PC-9 (cell line): Measurements from ENCODE around the gene EXOC4. TPM values are rescaled to one million over a fixed set of nuclear protein-coding genes. Genes with fewer than 3 reads are reported as not detected.

Experiments used
- BruUV-seq: library from RNA; stranded (reverse); fragments of 400-500 nt; replicated peaks from 2 replicates; lab custom pipeline; 2021; lab: Mats Ljungman, UMichigan
- CTCF ChIA-PET: fragments of 300-600 bp; sonication (Branson Sonifier 250); formaldehyde crosslinking; loops from one replicate; lab custom pipeline; 2022; ENCODE audit warnings: antibody characterized with exemption; lab: Charles Lee
- POLR2A ChIA-PET: fragments of 300-600 bp; sonication (Branson Sonifier 250); formaldehyde crosslinking; loops from one replicate; lab custom pipeline; 2022; ENCODE audit warnings: antibody characterized with exemption; ENCODE audit not compliant: unreplicated experiment; lab: Charles Lee
- DNase-seq, 2 experiments: peaks; one replicate each; pipeline versions ENCODE4 v3.0.0 to v3.0.0-alpha.2; 2015 to 2022; ENCODE audit warnings: mixed read lengths in 1 of 2
- H2AFZ ChIP-seq: fragments of 200-600 bp; sonication (generic); 2 replicates; pipeline ENCODE4 v1.8.1; 2017; ENCODE audit warnings: antibody characterized with exemption
- H3F3A ChIP-seq: fragments of 200-600 bp; sonication (generic); 2 replicates; pipeline ENCODE4 v1.8.1; 2017; ENCODE audit warnings: antibody characterized with exemption, mild to moderate bottlenecking, low read depth; ENCODE audit not compliant: insufficient read depth
- H3K27ac ChIP-seq: fragments of 200-600 bp; sonication (generic); 2 replicates; pipeline ENCODE4 v1.6.1; 2016; ENCODE audit warnings: mixed run types
- H3K27me3 ChIP-seq: fragments of 200-600 bp; sonication (generic); 2 replicates; pipeline ENCODE4 v1.6.1; 2016; ENCODE audit warnings: low read depth, mixed run types; ENCODE audit not compliant: insufficient read depth
- H3K36me3 ChIP-seq: fragments of 200-600 bp; sonication (generic); 2 replicates; pipeline ENCODE4 v1.6.1; 2016; ENCODE audit warnings: low read depth, mixed run types
- H3K4me1 ChIP-seq: fragments of 200-600 bp; sonication (generic); replicated peaks from 2 replicates; pipeline ENCODE4 v1.6.1; 2016; ENCODE audit warnings: mixed run types; ENCODE audit not compliant: insufficient read depth
- H3K4me2 ChIP-seq: fragments of 200-600 bp; sonication (generic); 2 replicates; pipeline ENCODE4 v1.6.1; 2017; ENCODE audit warnings: mixed run types
- H3K4me3 ChIP-seq: fragments of 200-600 bp; sonication (generic); 2 replicates; pipeline ENCODE4 v1.6.1; 2016; ENCODE audit warnings: mixed run types
- H3K79me2 ChIP-seq: fragments of 200-600 bp; sonication (generic); 2 replicates; pipeline ENCODE4 v1.6.1; 2017; ENCODE audit warnings: low read depth, mixed run types
- H3K9me2 ChIP-seq: fragments of 200-600 bp; sonication (generic); 2 replicates; pipeline ENCODE4 v1.8.1; 2017; ENCODE audit warnings: mild to moderate bottlenecking; ENCODE audit not compliant: insufficient read depth
- H3K9me3 ChIP-seq: fragments of 200-600 bp; sonication (generic); 2 replicates; pipeline ENCODE4 v1.8.1; 2016; ENCODE audit warnings: low read depth; ENCODE audit not compliant: insufficient read depth
- H4K20me1 ChIP-seq: fragments of 200-600 bp; sonication (generic); 2 replicates; pipeline ENCODE4 v1.8.1; 2017; ENCODE audit not compliant: insufficient read depth
- CTCF ChIP-seq: fragments of 200-600 bp; sonication (generic); conservative IDR thresholded peaks from 2 replicates; pipeline ENCODE4 v1.6.1; 2017; ENCODE audit warnings: mixed run types, antibody characterized with exemption, mild to moderate bottlenecking, moderate library complexity
- EZH2 ChIP-seq: fragments of 200-600 bp; sonication (generic); IDR thresholded peaks from 2 replicates; pipeline ENCODE4 v1.8.0; 2017; ENCODE audit warnings: antibody characterized with exemption, low read depth
- intact Hi-C: fragments of 100-400 bp; cut with micrococcal nuclease; formaldehyde crosslinking; loops from one replicate; pipeline ENCODE4 v1.10.0; 2022; ENCODE audit not compliant: unreplicated experiment
- total RNA-seq: library from RNA; stranded (reverse); gene quantifications from 2 replicates; pipeline ENCODE4 v1.2.3, GENCODE V29; 2021

The EXOC4 gene
- total RNA-seq, 1 experiment from 2014 or later = 101 TPM

- Histone ChIP-seq H3K4me2 (no peak overlapping the region), H3K4me1 (no peaks in the 10 kb centered on the region), H3F3A (no peaks in the 10 kb centered on the region), H3K27me3 (no peaks in the 10 kb centered on the region), H3K27ac (no peak overlapping the region), H3K4me3 (no peak overlapping the region), H3K9me3 (no peaks in the 10 kb centered on the region), H3K36me3 (no peaks in the 10 kb centered on the region), H3K79me2 (no peaks in the 10 kb centered on the region), H2AFZ (no peak overlapping the region), H4K20me1 (no peaks in the 10 kb centered on the region), H3K9me2 (no peaks in the 10 kb centered on the region)
- intact Hi-C loops = no loop called here
- DNase-seq = no peak
- ChIA-PET POLR2A (no interaction called here), CTCF (no interaction called here)
- no TSS peak for BruUV-seq
- TF ChIP-seq CTCF (no peak), EZH2 (no peak)
Observed at GRCh38 chr7:133782470-133782869, 529.6 kb downstream of the EXOC4 start.

GRCh38 chr7:133783276-133783675 is 530.4 kb downstream of the EXOC4 start:
- Histone ChIP-seq H3K27me3 (no peaks in the 10 kb centered on the region), H3K79me2 (no peaks in the 10 kb centered on the region), H4K20me1 (no peaks in the 10 kb centered on the region), H2AFZ (no peak overlapping the region), H3K4me1 (no peaks in the 10 kb centered on the region), H3K9me2 (no peaks in the 10 kb centered on the region), H3K36me3 (no peaks in the 10 kb centered on the region), H3K4me3 (no peak overlapping the region), H3K9me3 (no peaks in the 10 kb centered on the region), H3K4me2 (no peak overlapping the region), H3K27ac (no peak overlapping the region), H3F3A (no peaks in the 10 kb centered on the region)
- intact Hi-C loops = no loop called here
- no peak for DNase-seq
- CTCF ChIA-PET = no interaction called here
- BruUV-seq = no TSS peak
- POLR2A ChIA-PET = no interaction called here
- TF ChIP-seq EZH2 (no peak), CTCF (no peak)

- no peaks in the 10 kb centered on the region for H3K4me1 ChIP-seq
- no peak overlapping the region for H3K4me2 ChIP-seq
- no peaks in the 10 kb centered on the region for H3K9me2 ChIP-seq
- H3K9me3 ChIP-seq = no peaks in the 10 kb centered on the region
- POLR2A ChIA-PET = no interaction called here
- no peak for DNase-seq
- H4K20me1 ChIP-seq = no peaks in the 10 kb centered on the region
- H2AFZ ChIP-seq = no peak overlapping the region
- no peaks in the 10 kb centered on the region for H3F3A ChIP-seq
- CTCF ChIA-PET = no interaction called here
- no peaks in the 10 kb centered on the region for H3K79me2 ChIP-seq
- intact Hi-C loops = no loop called here
- no peak overlapping the region for H3K4me3 ChIP-seq
- H3K27ac ChIP-seq = no peak overlapping the region
- no peaks in the 10 kb centered on the region for H3K27me3 ChIP-seq
- TF ChIP-seq EZH2 = no peak
- TF ChIP-seq CTCF = no peak
- H3K36me3 ChIP-seq = no peaks in the 10 kb centered on the region
- BruUV-seq = no TSS peak
Observed at GRCh38 chr7:133784486-133785001, 531.7 kb downstream of the EXOC4 start.
